B cell (primary cell): Measurements from ENCODE around the gene S100A3.

Experiments
- EZH2 ChIP-seq: IDR thresholded peaks from 2 replicates; pipeline ENCODE4 v1.6.1; 2012; ENCODE audit warnings: borderline replicate concordance, low read depth, mild to moderate bottlenecking, moderate library complexity, low read length; ENCODE audit not compliant: insufficient read depth, poor library complexity, severe bottlenecking
- TF ChIP-seq, protein P1 (sequence below): fragments of 200-600 bp; IDR thresholded peaks from one replicate; pipeline ENCODE4 v1.8.0; 2022; ENCODE audit warnings: antibody characterized with exemption, mild to moderate bottlenecking

DNA sequence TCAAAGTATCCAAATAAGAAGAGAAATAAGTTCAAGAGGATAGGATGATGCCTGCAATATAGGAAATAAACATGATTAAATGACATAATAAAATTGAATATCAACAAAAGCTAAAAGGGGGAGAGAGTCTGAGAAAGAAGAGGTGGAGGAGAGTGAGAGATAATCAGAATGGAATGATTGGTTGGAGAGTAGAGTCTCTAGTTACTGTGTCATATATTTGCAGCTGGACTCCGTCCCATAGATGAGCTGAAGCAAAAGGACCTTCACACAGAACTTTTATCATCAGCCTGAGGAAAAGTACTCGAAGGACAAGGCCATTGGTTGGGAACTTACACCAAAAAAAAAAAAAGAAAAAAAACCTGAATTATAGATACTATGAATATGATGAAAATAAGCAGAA is 39.4 kb upstream of the S100A3 start:
- TF ChIP-seq, protein P1, sequence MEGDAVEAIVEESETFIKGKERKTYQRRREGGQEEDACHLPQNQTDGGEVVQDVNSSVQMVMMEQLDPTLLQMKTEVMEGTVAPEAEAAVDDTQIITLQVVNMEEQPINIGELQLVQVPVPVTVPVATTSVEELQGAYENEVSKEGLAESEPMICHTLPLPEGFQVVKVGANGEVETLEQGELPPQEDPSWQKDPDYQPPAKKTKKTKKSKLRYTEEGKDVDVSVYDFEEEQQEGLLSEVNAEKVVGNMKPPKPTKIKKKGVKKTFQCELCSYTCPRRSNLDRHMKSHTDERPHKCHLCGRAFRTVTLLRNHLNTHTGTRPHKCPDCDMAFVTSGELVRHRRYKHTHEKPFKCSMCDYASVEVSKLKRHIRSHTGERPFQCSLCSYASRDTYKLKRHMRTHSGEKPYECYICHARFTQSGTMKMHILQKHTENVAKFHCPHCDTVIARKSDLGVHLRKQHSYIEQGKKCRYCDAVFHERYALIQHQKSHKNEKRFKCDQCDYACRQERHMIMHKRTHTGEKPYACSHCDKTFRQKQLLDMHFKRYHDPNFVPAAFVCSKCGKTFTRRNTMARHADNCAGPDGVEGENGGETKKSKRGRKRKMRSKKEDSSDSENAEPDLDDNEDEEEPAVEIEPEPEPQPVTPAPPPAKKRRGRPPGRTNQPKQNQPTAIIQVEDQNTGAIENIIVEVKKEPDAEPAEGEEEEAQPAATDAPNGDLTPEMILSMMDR: no peak
- no peak for TF ChIP-seq EZH2
